Liver (tissue), 9 donors: ENCODE data around the gene PSMA1. TPM values are rescaled to one million over a fixed set of nuclear protein-coding genes. Genes with fewer than 3 reads are reported as not detected.

Experiments
- DNase-seq: peaks from one replicate; pipeline ENCODE4 v3.0.0-alpha.2; 2017; ENCODE audit warnings: low spot score
- H3K27ac ChIP-seq, 2 donors: one replicate each; pipeline ENCODE4 v1.7.0; 2013; ENCODE audit warnings: inconsistent platforms in 2 of 2, low read length in 2 of 2, control low read depth in 1 of 2, low read depth in 1 of 2, mild to moderate bottlenecking in 1 of 2
- H3K27me3 ChIP-seq, 4 donors: one replicate each; pipeline versions ENCODE4 v1.6.1 to v1.7.0; 2013; ENCODE audit warnings: low read length in 3 of 4, inconsistent platforms in 1 of 4, mild to moderate bottlenecking in 1 of 4, moderate library complexity in 1 of 4; ENCODE audit not compliant: control insufficient read depth in 4 of 4, insufficient read depth in 4 of 4
- H3K36me3 ChIP-seq, 4 donors: one replicate each; pipeline versions ENCODE4 v1.6.1 to v1.7.0; 2013; ENCODE audit warnings: low read length in 3 of 4, mild to moderate bottlenecking in 3 of 4, low read depth in 1 of 4, moderate library complexity in 1 of 4; ENCODE audit not compliant: control insufficient read depth in 4 of 4, insufficient read depth in 3 of 4
- H3K4me1 ChIP-seq, 4 donors: one replicate each; pipeline versions ENCODE4 v1.6.1 to v1.7.0; 2013; ENCODE audit warnings: low read length in 3 of 4, mild to moderate bottlenecking in 3 of 4, moderate library complexity in 1 of 4; ENCODE audit not compliant: control insufficient read depth in 4 of 4, insufficient read depth in 4 of 4
- H3K4me3 ChIP-seq, 3 donors: one replicate each; pipeline versions ENCODE4 v1.6.1 to v1.7.0; 2013; ENCODE audit warnings: low read length in 3 of 3, control low read depth in 1 of 3, low read depth in 1 of 3, mild to moderate bottlenecking in 1 of 3
- H3K9ac ChIP-seq, 2 donors: one replicate each; pipeline ENCODE4 v1.7.0; 2013; ENCODE audit warnings: low read length in 2 of 2, mild to moderate bottlenecking in 2 of 2, moderate library complexity in 2 of 2, control low read depth in 1 of 2, low read depth in 1 of 2
- H3K9me3 ChIP-seq, 4 donors: one replicate each; pipeline versions ENCODE4 v1.6.1 to v1.7.0; 2013; ENCODE audit warnings: low read length in 3 of 4; ENCODE audit not compliant: control insufficient read depth in 4 of 4
- CTCF ChIP-seq: fragments of 150-350 bp; IDR thresholded peaks from 2 replicates; pipeline ENCODE4 v1.5.1; 2017; ENCODE audit warnings: improper control_type of control experiment, low read depth, low read length; ENCODE audit not compliant: missing input control
- EGR1 ChIP-seq, 2 donors: IDR thresholded peaks; 2 replicates each; pipeline ENCODE4 v1.6.1; 2016 to 2018; ENCODE audit warnings: antibody characterized with exemption in 2 of 2, low read depth in 2 of 2
- FOXA1 ChIP-seq: IDR thresholded peaks from 2 replicates; pipeline ENCODE4 v1.6.1; 2016; ENCODE audit warnings: antibody characterized with exemption
- GABPA ChIP-seq, 2 donors: IDR thresholded peaks in 1 of 2; conservative IDR thresholded peaks in 1 of 2; 2 replicates each; pipeline ENCODE4 v1.6.1; 2016; ENCODE audit warnings: antibody characterized with exemption in 2 of 2, mild to moderate bottlenecking in 1 of 2, moderate library complexity in 1 of 2
- HNF4A ChIP-seq, 2 donors: conservative IDR thresholded peaks; 2 replicates each; pipeline ENCODE4 v1.6.1; 2016; ENCODE audit warnings: antibody characterized with exemption in 2 of 2, mild to moderate bottlenecking in 2 of 2
- HNF4G ChIP-seq: IDR thresholded peaks from 2 replicates; pipeline ENCODE4 v1.6.1; 2016; ENCODE audit warnings: antibody characterized with exemption
- MAX ChIP-seq: IDR thresholded peaks from 2 replicates; pipeline ENCODE4 v1.6.1; 2016; ENCODE audit warnings: antibody characterized with exemption
- NR2F2 ChIP-seq: IDR thresholded peaks from 2 replicates; pipeline ENCODE4 v1.6.1; 2016; ENCODE audit warnings: antibody characterized with exemption
- REST ChIP-seq: IDR thresholded peaks from 2 replicates; pipeline ENCODE4 v1.6.1; 2016; ENCODE audit warnings: antibody characterized with exemption, mild to moderate bottlenecking
- RXRA ChIP-seq, 2 donors: IDR thresholded peaks; 2 replicates each; pipeline ENCODE4 v1.6.1; 2017 to 2018; ENCODE audit warnings: antibody characterized with exemption in 2 of 2, mild to moderate bottlenecking in 1 of 2
- SP1 ChIP-seq: IDR thresholded peaks from 2 replicates; pipeline ENCODE4 v1.6.1; 2018; ENCODE audit warnings: antibody characterized with exemption, mild to moderate bottlenecking
- YY1 ChIP-seq: IDR thresholded peaks from 2 replicates; pipeline ENCODE4 v1.6.1; 2016; ENCODE audit warnings: antibody characterized with exemption, mild to moderate bottlenecking
- ZBTB33 ChIP-seq: IDR thresholded peaks from 2 replicates; pipeline ENCODE4 v1.6.1; 2016; ENCODE audit warnings: antibody characterized with exemption
- WGBS: extraction: QIAGEN DNeasy Blood & Tissue Kit; methylation state at CpG from one replicate; pipeline ENCODE4 v1.1.7; 2013; 5-methylcytosine and 5-hydroxymethylcytosine counted together
- polyA plus RNA-seq, 2 donors: library from polyadenylated mRNA; stranded (reverse) in 1 of 2; unstranded in 1 of 2; fragments of 200-250 nt in 1 of 2; fragments of >200 nt in 1 of 2; fragmentation: Nextera tagmentation in 1 of 2; extraction: Ambion mirVana in 1 of 2; gene quantifications; one replicate each; pipeline versions ENCODE4 v1.2.1 to v1.2.3, GENCODE V29; 2013 to 2015
- total RNA-seq, 2 donors: library from RNA; depleted of rRNA; stranded (reverse); fragments of >200 nt; gene quantifications; one replicate each; pipeline ENCODE4 v1.2.3, GENCODE V29; 2014
- donor health status: healthy.
- donor health status: healthy.
- donor health status: healthy.
- donor health status: healthy.
- donor health status: healthy.

PSMA1 gene
- total and polyA plus RNA-seq, 4 donors = 76.5 to 191 (median 84.7) TPM

- Histone ChIP-seq H3K36me3 (peaks cover 9 to 39% (median 36%) of the 10 kb centered on the region in 4 donors), H3K27me3 (no peaks in the 10 kb centered on the region), H3K9me3 (no peaks in the 10 kb centered on the region), H3K27ac (no peak overlapping the region), H3K4me3 (no peak overlapping the region), H3K9ac (no peak overlapping the region), H3K4me1 (peaks cover 0 to 14% (median 7%) of the 10 kb centered on the region in 4 donors)
- TF ChIP-seq MAX = no peak
- TF ChIP-seq CTCF = no peak
- no peak for TF ChIP-seq REST
- TF ChIP-seq GABPA (IDR thresholded peaks at IDR 0.05 in 1 of 2, conservative IDR thresholded peaks at IDR 0.05 in 1 of 2) = no peak
- TF ChIP-seq HNF4G = no peak
- no peak for TF ChIP-seq NR2F2
- no peak for DNase-seq
- WGBS = 92% methylated on average over 1 of the region's 1 CpG
Measured at GRCh38 chr11:14503023-14503422, 17.2 kb downstream of the PSMA1 start.

GRCh38 chr11:14502039-14502438 is 18.1 kb downstream of the PSMA1 start:
- Histone ChIP-seq H3K9ac (no peak overlapping the region), H3K27me3 (no peaks in the 10 kb centered on the region), H3K27ac (no peak overlapping the region), H3K4me1 (peaks cover under 1 to 14% (median 7%) of the 10 kb centered on the region in 4 donors), H3K36me3 (peaks cover 7 to 35% (median 32%) of the 10 kb centered on the region in 4 donors), H3K9me3 (no peaks in the 10 kb centered on the region), H3K4me3 (no peak overlapping the region)
- 98% methylated on average over 4 of the region's 4 CpGs for WGBS
- no peak for DNase-seq
- no peak for TF ChIP-seq GABPA (IDR thresholded peaks at IDR 0.05 in 1 of 2, conservative IDR thresholded peaks at IDR 0.05 in 1 of 2)
- TF ChIP-seq HNF4A (conservative IDR thresholded peaks at IDR 0.05) = no peak
- TF ChIP-seq NR2F2 = no peak
- TF ChIP-seq FOXA1 = no peak
- TF ChIP-seq YY1 = no peak
- TF ChIP-seq CTCF = no peak
- TF ChIP-seq RXRA (IDR thresholded peaks at IDR 0.05) = no peak
- no peak for TF ChIP-seq ZBTB33
- TF ChIP-seq SP1 = no peak
- no peak for TF ChIP-seq MAX
- no peak for TF ChIP-seq EGR1 (IDR thresholded peaks at IDR 0.05; ENCODE audit: low read depth in 2 of 2)
